ENCODE results near the gene ASIC4.

The ASIC4 gene

GRCh38 chr2:219497495-219498279 lies 16.6 kb upstream of the ASIC4 start:
- peaks cover 20 to 53% (median 34%) of the 10 kb centered on the region in 3 experiments for H3K27me3 ChIP-seq (ENCODE audit: control insufficient read depth in 3 of 3, insufficient read depth in 3 of 3, low read depth in 1 of 3, low read length in 3 of 3)
- H2AK5ac ChIP-seq (ENCODE audit: low read depth, low read length), result no peak overlapping the region
- no peak overlapping the region for H2BK120ac ChIP-seq (ENCODE audit: low read depth, low read length)
- H3K4me1 ChIP-seq (ENCODE audit: control insufficient read depth in 2 of 2, insufficient read depth in 1 of 2, low read depth in 1 of 2, low read length in 2 of 2), result peaks cover 7 to 10% of the 10 kb centered on the region in 2 donors
- peak overlapping the region; percentile 92 for H3K4me2 ChIP-seq (ENCODE audit: insufficient read depth, low read length, poor library complexity, severe bottlenecking)
- peak overlapping the region; percentile 41 for H2BK15ac ChIP-seq (ENCODE audit: low read length)
- no peaks in the 10 kb centered on the region for H3K79me1 ChIP-seq (ENCODE audit: low read depth, low read length)
- H3K14ac ChIP-seq (ENCODE audit: low read length), result peak overlapping the region; percentile 86
- peak overlapping the region; percentile 94 for H3K23ac ChIP-seq (ENCODE audit: low read depth, low read length, poor library complexity)
- no peak overlapping the region for H4K8ac ChIP-seq (ENCODE audit: low read depth, low read length)
- no peak overlapping the region for H3K27ac ChIP-seq (replicated peaks; ENCODE audit: low read length)
- H3K9me3 ChIP-seq (replicated peaks in 1 of 2; ENCODE audit: control insufficient read depth in 2 of 2, insufficient read depth in 1 of 2, low read depth in 1 of 2, low read length in 2 of 2), result no peaks in the 10 kb centered on the region
- no peak overlapping the region for H4K91ac ChIP-seq (ENCODE audit: low read depth, low read length, poor library complexity)
- H3K4me3 ChIP-seq (ENCODE audit: low read length in 2 of 2), result peak overlapping the region; percentile 59 to 80
- H2BK12ac ChIP-seq (ENCODE audit: low read length), result peak overlapping the region; percentile 43
- DNase-seq (ENCODE audit: low spot score), result no peak
- no peak overlapping the region for H3K4ac ChIP-seq (ENCODE audit: low read length)
- no peak overlapping the region for H2BK5ac ChIP-seq (ENCODE audit: low read length)
- H2AFZ ChIP-seq (ENCODE audit: low read length), result peak overlapping the region; percentile 96
- no CpG with 5 or more reads among the region's 59 CpGs for WGBS, 2 donors (ENCODE audit: extremely low coverage in 2 of 2, insufficient read length in 2 of 2, insufficient replicate concordance in 1 of 2)
- H3K9ac ChIP-seq (ENCODE audit: low read depth, low read length, poor library complexity), result peak overlapping the region; percentile 82
- peak overlapping the region; percentile 94 for H3K18ac ChIP-seq (ENCODE audit: low read length)
- H3K36me3 ChIP-seq (replicated peaks in 1 of 2; ENCODE audit: control insufficient read depth in 2 of 2, insufficient read depth in 2 of 2, low read length in 2 of 2), result no peaks in the 10 kb centered on the region

- Histone ChIP-seq H3K4me1 (ENCODE audit: control insufficient read depth in 2 of 2, insufficient read depth in 1 of 2, low read depth in 1 of 2, low read length in 2 of 2) (peaks cover 7 to 10% of the 10 kb centered on the region in 2 donors), H3K27ac (replicated peaks; ENCODE audit: low read length) (no peak within 1 kb of the TSS)
These were observed 15.8 kb upstream of the ASIC4 start, which contains the start of gene GMPPA for GRCh38 chr2:219498280-219499057. TSS of gene GMPPA (plus strand) at chr2:219498891. CDS start at chr2:219499976, 1,085 bp downstream.

GRCh38 chr2:219499058-219499307 lies 15.3 kb upstream of the ASIC4 start:
- WGBS, 2 donors (ENCODE audit: extremely low coverage in 2 of 2, insufficient read length in 2 of 2, insufficient replicate concordance in 1 of 2), result no CpG with 5 or more reads among the region's 3 CpGs
- no peak overlapping the region for H4K91ac ChIP-seq (ENCODE audit: low read depth, low read length, poor library complexity)
- H3K27ac ChIP-seq (replicated peaks; ENCODE audit: low read length), result no peak overlapping the region

More at GRCh38 chr2:219498280-219499057, 15.8 kb upstream of the ASIC4 start, which contains the start of gene GMPPA:
- H3K23ac ChIP-seq (ENCODE audit: low read depth, low read length, poor library complexity), result peak within 1 kb of the TSS; percentile 94
- no peak within 1 kb of the TSS for H3K4ac ChIP-seq (ENCODE audit: low read length)
- peak within 1 kb of the TSS; percentile 82 for H3K9ac ChIP-seq (ENCODE audit: low read depth, low read length, poor library complexity)
- peak within 1 kb of the TSS; percentile 96 for H2AFZ ChIP-seq (ENCODE audit: low read length)
- H2BK15ac ChIP-seq (ENCODE audit: low read length), result peak within 1 kb of the TSS; percentile 41
- H3K36me3 ChIP-seq (replicated peaks in 1 of 2; ENCODE audit: control insufficient read depth in 2 of 2, insufficient read depth in 2 of 2, low read length in 2 of 2), result no peaks in the 10 kb centered on the region
- H2BK120ac ChIP-seq (ENCODE audit: low read depth, low read length), result no peak within 1 kb of the TSS
- no peak within 1 kb of the TSS for H2BK5ac ChIP-seq (ENCODE audit: low read length)
- no peaks in the 10 kb centered on the region for H3K9me3 ChIP-seq (replicated peaks in 1 of 2; ENCODE audit: control insufficient read depth in 2 of 2, insufficient read depth in 1 of 2, low read depth in 1 of 2, low read length in 2 of 2)
- H4K91ac ChIP-seq (ENCODE audit: low read depth, low read length, poor library complexity), result no peak within 1 kb of the TSS
- H3K18ac ChIP-seq (ENCODE audit: low read length), result peak within 1 kb of the TSS; percentile 94
- peak; percentile 96 for DNase-seq (ENCODE audit: low spot score)
- H4K8ac ChIP-seq (ENCODE audit: low read depth, low read length), result no peak within 1 kb of the TSS
- H2AK5ac ChIP-seq (ENCODE audit: low read depth, low read length), result peak within 1 kb of the TSS; percentile 5
- H2BK12ac ChIP-seq (ENCODE audit: low read length), result peak within 1 kb of the TSS; percentile 43
- peak within 1 kb of the TSS; percentile 92 for H3K4me2 ChIP-seq (ENCODE audit: insufficient read depth, low read length, poor library complexity, severe bottlenecking)
- H3K4me3 ChIP-seq (ENCODE audit: low read length in 2 of 2), result peak within 1 kb of the TSS; percentile 59 to 83
- no peaks in the 10 kb centered on the region for H3K79me1 ChIP-seq (ENCODE audit: low read depth, low read length)
- no CpG with 5 or more reads among the region's 49 CpGs for WGBS, 2 donors (ENCODE audit: extremely low coverage in 2 of 2, insufficient read length in 2 of 2, insufficient replicate concordance in 1 of 2)
- H3K27me3 ChIP-seq (ENCODE audit: control insufficient read depth in 3 of 3, insufficient read depth in 3 of 3, low read depth in 1 of 3, low read length in 3 of 3), result peaks cover 20 to 47% (median 26%) of the 10 kb centered on the region in 3 experiments
- peak within 1 kb of the TSS; percentile 86 for H3K14ac ChIP-seq (ENCODE audit: low read length)

GRCh38 chr2:219499555-219499954 lies 14.7 kb upstream of the ASIC4 start:
- Histone ChIP-seq H3K23ac (ENCODE audit: low read depth, low read length, poor library complexity) (no peak overlapping the region), H3K4me2 (ENCODE audit: insufficient read depth, low read length, poor library complexity, severe bottlenecking) (peak overlapping the region; percentile 21), H4K91ac (ENCODE audit: low read depth, low read length, poor library complexity) (no peak overlapping the region), H3K18ac (ENCODE audit: low read length) (no peak overlapping the region), H3K9me3 (replicated peaks in 1 of 2; ENCODE audit: control insufficient read depth in 2 of 2, insufficient read depth in 1 of 2, low read depth in 1 of 2, low read length in 2 of 2) (no peaks in the 10 kb centered on the region), H3K4ac (ENCODE audit: low read length) (no peak overlapping the region), H3K27ac (replicated peaks; ENCODE audit: low read length) (no peak overlapping the region), H3K4me1 (ENCODE audit: control insufficient read depth in 2 of 2, insufficient read depth in 1 of 2, low read depth in 1 of 2, low read length in 2 of 2) (peaks cover 7 to 10% of the 10 kb centered on the region in 2 donors), H4K8ac (ENCODE audit: low read depth, low read length) (no peak overlapping the region), H2BK12ac (ENCODE audit: low read length) (no peak overlapping the region), H2BK15ac (ENCODE audit: low read length) (no peak overlapping the region), H2AFZ (ENCODE audit: low read length) (no peak overlapping the region), H3K14ac (ENCODE audit: low read length) (no peak overlapping the region), H3K9ac (ENCODE audit: low read depth, low read length, poor library complexity) (no peak overlapping the region), H3K79me1 (ENCODE audit: low read depth, low read length) (no peaks in the 10 kb centered on the region), H3K4me3 (ENCODE audit: low read length in 2 of 2) (peak overlapping the region in 1 of 2 donors; percentile 59), H3K36me3 (replicated peaks in 1 of 2; ENCODE audit: control insufficient read depth in 2 of 2, insufficient read depth in 2 of 2, low read length in 2 of 2) (peaks cover 0 to 2% of the 10 kb centered on the region in 2 donors), H2BK5ac (ENCODE audit: low read length) (no peak overlapping the region), H2BK120ac (ENCODE audit: low read depth, low read length) (no peak overlapping the region), H3K27me3 (ENCODE audit: control insufficient read depth in 3 of 3, insufficient read depth in 3 of 3, low read depth in 1 of 3, low read length in 3 of 3) (peaks cover 16 to 38% (median 20%) of the 10 kb centered on the region in 3 experiments), H2AK5ac (ENCODE audit: low read depth, low read length) (peak overlapping the region; percentile 5)
- no CpG with 5 or more reads among the region's 1 CpG for WGBS, 2 donors (ENCODE audit: extremely low coverage in 2 of 2, insufficient read length in 2 of 2, insufficient replicate concordance in 1 of 2)
- DNase-seq (ENCODE audit: low spot score), result no peak

More at GRCh38 chr2:219499058-219499307, 15.3 kb upstream of the ASIC4 start:
- peaks cover 20 to 42% (median 21%) of the 10 kb centered on the region in 3 experiments for H3K27me3 ChIP-seq (ENCODE audit: control insufficient read depth in 3 of 3, insufficient read depth in 3 of 3, low read depth in 1 of 3, low read length in 3 of 3)
- peaks cover 7 to 10% of the 10 kb centered on the region in 2 donors for H3K4me1 ChIP-seq (ENCODE audit: control insufficient read depth in 2 of 2, insufficient read depth in 1 of 2, low read depth in 1 of 2, low read length in 2 of 2)
- peaks cover 0 to 2% of the 10 kb centered on the region in 2 donors for H3K36me3 ChIP-seq (replicated peaks in 1 of 2; ENCODE audit: control insufficient read depth in 2 of 2, insufficient read depth in 2 of 2, low read length in 2 of 2)
- no peak overlapping the region for H2AK5ac ChIP-seq (ENCODE audit: low read depth, low read length)
- no peak overlapping the region for H2BK12ac ChIP-seq (ENCODE audit: low read length)
- no peak overlapping the region for H3K23ac ChIP-seq (ENCODE audit: low read depth, low read length, poor library complexity)
- no peak overlapping the region for H2BK120ac ChIP-seq (ENCODE audit: low read depth, low read length)
- no peaks in the 10 kb centered on the region for H3K9me3 ChIP-seq (replicated peaks in 1 of 2; ENCODE audit: control insufficient read depth in 2 of 2, insufficient read depth in 1 of 2, low read depth in 1 of 2, low read length in 2 of 2)
- H2BK5ac ChIP-seq (ENCODE audit: low read length), result no peak overlapping the region
- no peaks in the 10 kb centered on the region for H3K79me1 ChIP-seq (ENCODE audit: low read depth, low read length)
- H3K4me3 ChIP-seq (ENCODE audit: low read length in 2 of 2), result peak overlapping the region; percentile 59 to 83
- H3K18ac ChIP-seq (ENCODE audit: low read length), result no peak overlapping the region
- H4K8ac ChIP-seq (ENCODE audit: low read depth, low read length), result no peak overlapping the region
- H3K4ac ChIP-seq (ENCODE audit: low read length), result no peak overlapping the region
- H3K14ac ChIP-seq (ENCODE audit: low read length), result no peak overlapping the region
- H2BK15ac ChIP-seq (ENCODE audit: low read length), result no peak overlapping the region
- DNase-seq (ENCODE audit: low spot score), result no peak
- H3K4me2 ChIP-seq (ENCODE audit: insufficient read depth, low read length, poor library complexity, severe bottlenecking), result peak overlapping the region; percentile 59
- H3K9ac ChIP-seq (ENCODE audit: low read depth, low read length, poor library complexity), result no peak overlapping the region
- peak overlapping the region; percentile 96 for H2AFZ ChIP-seq (ENCODE audit: low read length)
